GM12878 (cell line): ENCODE results near the gene SLC35F6. TPM values are rescaled to one million over a fixed set of nuclear protein-coding genes. Genes with fewer than 3 reads are reported as not detected.

Source experiments
- ATAC-seq: fragments of 200-7000 bp; cut with Tn5 transposase; 3 replicates; pipeline ENCODE4 v1.9.1; 2020; ENCODE audit warnings: mild to moderate bottlenecking, moderate library complexity
- BruUV-seq: library from RNA; stranded (reverse); fragments of 400-500 nt; replicated peaks from 2 replicates; lab custom pipeline; 2021; lab: Mats Ljungman, UMichigan
- CTCF ChIA-PET: fragments of 300-600 bp; sonication (Branson Sonifier 250); formaldehyde crosslinking; extraction: SDS; loops from one replicate; lab custom pipeline; 2021; ENCODE audit warnings: inconsistent platforms; lab: Yijun Ruan, JAX
- POLR2A ChIA-PET: fragments of 350-600 bp; formaldehyde crosslinking; extraction: SDS; loops from one replicate; lab custom pipeline; 2021; ENCODE audit warnings: inconsistent platforms; lab: Charles Lee
- RAD21 ChIA-PET: fragments of 300-600 bp; sonication (Branson Sonifier 250); formaldehyde crosslinking; loops from one replicate; lab custom pipeline; 2023; ENCODE audit warnings: antibody characterized with exemption; ENCODE audit not compliant: unreplicated experiment; lab: Charles Lee
- SMC1A ChIA-PET: fragments of 300-600 bp; sonication (Branson Sonifier 250); formaldehyde crosslinking; loops from one replicate; lab custom pipeline; 2023; ENCODE audit not compliant: unreplicated experiment, uncharacterized antibody; lab: Charles Lee
- DNase-seq: peaks from one replicate; pipeline ENCODE4 v3.0.0-alpha.2; 2011; ENCODE audit warnings: low read depth, low spot score
- FAIRE-seq: peaks from 3 replicates; lab custom pipeline; 2011; peaks lifted over from hg19 to GRCh38; lab: Jason Lieb, UNC
- H2AFZ ChIP-seq: 2 replicates; pipeline ENCODE4 v1.6.0; 2011; ENCODE audit warnings: low read depth, low read length, control low read depth; ENCODE audit not compliant: control insufficient read depth
- H3K27ac ChIP-seq: 2 replicates; pipeline ENCODE4 v1.5.1; 2011; ENCODE audit warnings: control low read depth; ENCODE audit not compliant: control insufficient read depth, insufficient read depth
- H3K27me3 ChIP-seq, 2 experiments: replicated peaks in 1 of 2; 2 replicates each; pipeline versions ENCODE4 v1.6.0 to v1.6.1; 2011; ENCODE audit warnings: low read length in 1 of 2; ENCODE audit not compliant: control insufficient read depth in 2 of 2, insufficient read depth in 2 of 2
- H3K36me3 ChIP-seq, 2 experiments: 2 replicates each; pipeline ENCODE4 v1.5.1; 2011; ENCODE audit warnings: low read length in 1 of 2; ENCODE audit not compliant: control insufficient read depth in 2 of 2, insufficient read depth in 2 of 2
- H3K4me1 ChIP-seq: 2 replicates; pipeline ENCODE4 v1.6.1; 2011; ENCODE audit warnings: mild to moderate bottlenecking, low read length, moderate library complexity, mixed read lengths; ENCODE audit not compliant: control insufficient read depth, insufficient read depth
- H3K4me2 ChIP-seq: 2 replicates; pipeline ENCODE4 v1.6.0; 2011; ENCODE audit warnings: control low read depth; ENCODE audit not compliant: control insufficient read depth, insufficient read depth
- H3K4me3 ChIP-seq: fragments of 200-600 bp; sonication (generic); 2 replicates; pipeline ENCODE4 v1.5.1; 2016
- H3K79me2 ChIP-seq: 2 replicates; pipeline ENCODE4 v1.6.0; 2011; ENCODE audit warnings: low read length; ENCODE audit not compliant: control insufficient read depth, insufficient read depth
- H3K9ac ChIP-seq: 2 replicates; pipeline ENCODE4 v1.8.0; 2011; ENCODE audit warnings: low read length, control low read depth, mixed read lengths; ENCODE audit not compliant: control insufficient read depth, insufficient read depth
- H3K9me3 ChIP-seq: replicated peaks from 3 replicates; pipeline ENCODE4 v1.5.1; 2011; ENCODE audit warnings: mild to moderate bottlenecking, low read length; ENCODE audit not compliant: control insufficient read depth, insufficient read depth
- H4K20me1 ChIP-seq: 2 replicates; pipeline ENCODE4 v1.6.0; 2011; ENCODE audit not compliant: control insufficient read depth, insufficient read depth
- CREB1 ChIP-seq: IDR thresholded peaks from 2 replicates; pipeline ENCODE4 v1.6.1; 2012; ENCODE audit warnings: low read depth, mild to moderate bottlenecking, inconsistent platforms
- EGR1 ChIP-seq, 2 experiments: IDR thresholded peaks; 1 replicate in 1 of 2; 2 replicates in 1 of 2; pipeline ENCODE4 v1.6.1; 2011 to 2012; ENCODE audit warnings: low read depth in 2 of 2, low read length in 2 of 2, borderline replicate concordance in 1 of 2, mild to moderate bottlenecking in 1 of 2, moderate library complexity in 1 of 2
- LARP7 ChIP-seq: fragments of 450-650 bp; IDR thresholded peaks from 2 replicates; pipeline ENCODE4 v1.6.1; 2017; ENCODE audit warnings: mild to moderate bottlenecking
- POU2F2 ChIP-seq: IDR thresholded peaks from 3 replicates; pipeline ENCODE4 v1.6.1; 2011; ENCODE audit warnings: low read depth, mild to moderate bottlenecking, low read length, borderline replicate concordance
- SKIL ChIP-seq: fragments of 450-650 bp; IDR thresholded peaks from 2 replicates; pipeline ENCODE4 v1.6.1; 2017; ENCODE audit warnings: mild to moderate bottlenecking, low read depth, inconsistent platforms; ENCODE audit not compliant: poor library complexity, severe bottlenecking
- ZNF274 ChIP-seq: IDR thresholded peaks from one replicate; pipeline ENCODE4 v1.8.0; 2011; ENCODE audit not compliant: insufficient read length, insufficient read depth
- whole genome bisulfite sequencing: methylation state at CpG from one replicate; pipeline ENCODE4 v1.1.6; 2016; ENCODE audit warnings: low lambda C conversion rate; ENCODE audit not compliant: insufficient replicate concordance, insufficient coverage; ENCODE audit errors: missing lambda C conversion rate; 5-methylcytosine and 5-hydroxymethylcytosine counted together
- in situ Hi-C: fragments of 300-500 bp; cut with MboI; formaldehyde crosslinking; loops from 9 replicates; pipeline ENCODE4 v1.14.3; 2018; ENCODE audit warnings: mixed read lengths
- intact Hi-C: fragments of 100-400 bp; cut with micrococcal nuclease; formaldehyde crosslinking; loops from one replicate; pipeline ENCODE4 v1.14.2; 2022; ENCODE audit not compliant: unreplicated experiment
- polyA plus RNA-seq, 11 experiments: library from polyadenylated mRNA; depleted of rRNA in 4 of 11; unstranded in 6 of 11; stranded (reverse) in 5 of 11; fragments of >200 nt; fragmentation: Nextera tagmentation in 4 of 11; fragmentation: Illumina TruSeq in 1 of 11; extraction: Ambion mirVana in 4 of 11; extraction: Trizol in 1 of 11; gene quantifications; 1 replicate in 1 of 11; 2 replicates in 10 of 11; pipeline versions ENCODE4 v1.2.1 to v1.2.3, GENCODE V29; 2011 to 2016; ENCODE audit warnings: inconsistent platforms in 2 of 11, missing spikeins in 2 of 11, low read depth in 1 of 11
- total RNA-seq, 4 experiments: library from RNA; depleted of rRNA in 3 of 4; stranded (reverse); fragments of >200 nt in 3 of 4; fragmentation: Illumina TruSeq in 1 of 4; extraction: Trizol in 1 of 4; gene quantifications; 2 replicates each; pipeline versions ENCODE4 v1.2.1 to v1.2.3, GENCODE V29; 2013 to 2021

Gene SLC35F6
- total and polyA plus RNA-seq, 10 of the 15 experiments (the other 5 are each of a cell fraction or from before 2014, with no cell fraction given) = 4.0 to 10.5 (median 8.0) TPM

DNA sequence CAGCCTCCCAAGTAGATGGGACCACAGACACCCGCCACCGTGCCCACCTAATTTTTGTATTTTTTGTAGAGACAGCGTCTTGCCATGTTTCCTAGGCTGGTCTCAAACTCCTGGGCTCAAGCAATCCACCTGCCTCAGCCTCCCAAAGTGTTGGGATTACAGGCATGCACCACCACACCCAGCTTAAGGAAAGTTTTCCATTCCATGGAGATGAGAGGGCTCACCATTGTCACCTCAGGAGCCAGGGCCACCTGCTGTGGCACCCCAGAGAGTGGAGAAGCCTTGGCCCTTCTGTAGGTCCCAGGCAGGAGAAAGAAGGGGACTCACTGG, 4.6 kb downstream of the SLC35F6 start:
- DNase-seq (no peak), FAIRE-seq (no peak), ATAC-seq (no peak)
- intact Hi-C loops (no loop called here), in situ Hi-C loops (no loop called here)
- Histone ChIP-seq H3K4me2 (no peak overlapping the region), H4K20me1 (no peaks in the 10 kb centered on the region), H3K9ac (no peak overlapping the region), H3K36me3 (no peaks in the 10 kb centered on the region; a peak in 2 of 4 replicates), H3K9me3 (no peaks in the 10 kb centered on the region), H2AFZ (no peak overlapping the region), H3K4me3 (no peak overlapping the region), H3K27ac (no peak overlapping the region; the same call in 1 of the 2 replicates), H3K4me1 (peaks cover 17% of the 10 kb centered on the region; the same call in 1 of the 2 replicates), H3K27me3 (no peaks in the 10 kb centered on the region), H3K79me2 (peaks cover 53% of the 10 kb centered on the region)
- ChIA-PET RAD21 (interaction anchor here (0.6 kb wide), 1 partner anchor 165 kb away, joined by 3 read pairs; no protein-coding TSS in a partner anchor), CTCF (interaction anchor here (1.0 to 1.5 kb wide), 7 partner anchors 8 to 24 kb away, joined by 3 to 4 read pairs (median 4); no protein-coding TSS in a partner anchor), SMC1A (interaction anchor here (0.9 kb wide), 1 partner anchor 23 kb away, joined by 3 read pairs; no protein-coding TSS in a partner anchor), POLR2A (interaction anchor here (0.9 to 1.3 kb wide), 2 partner anchors 9 to 21 kb away, joined by 3 to 5 read pairs; no protein-coding TSS in a partner anchor)
- no TSS peak for BruUV-seq
- 100% methylated on average over 3 of the region's 3 CpGs for WGBS
- no peak for TF ChIP-seq SKIL
- TF ChIP-seq CREB1 = no peak
- TF ChIP-seq ZNF274 = no peak
- TF ChIP-seq LARP7 = no peak
- no peak for TF ChIP-seq POU2F2
- no peak for TF ChIP-seq EGR1 (IDR thresholded peaks at IDR 0.05; ENCODE audit: borderline replicate concordance in 1 of 2, low read depth in 2 of 2, low read length in 2 of 2)
